Stomach (tissue), 9 donors: ENCODE data around the gene IRF2BP2. TPM values are rescaled to one million over a fixed set of nuclear protein-coding genes. Genes with fewer than 3 reads are reported as not detected.

Source experiments
- DNase-seq, 2 donors: peaks; one replicate each; pipeline versions ENCODE4 v3.0.0 to v3.0.0-alpha.2; 2013 to 2019
- H3K27ac ChIP-seq, 5 donors: fragments of 200-600 bp in 4 of 5; sonication (generic) in 4 of 5; one replicate each; pipeline ENCODE4 v1.5.1; 2013 to 2019; ENCODE audit warnings: mild to moderate bottlenecking in 1 of 5, moderate library complexity in 1 of 5
- H3K27me3 ChIP-seq, 3 donors: fragments of 200-600 bp; sonication (generic); one replicate each; pipeline ENCODE4 v1.5.1; 2017 to 2019; ENCODE audit warnings: mixed run types in 1 of 3
- H3K36me3 ChIP-seq, 4 donors: fragments of 200-600 bp; sonication (generic); 1 replicate in 3 of 4; 2 replicates in 1 of 4; pipeline ENCODE4 v1.5.1; 2016 to 2019
- H3K4me1 ChIP-seq, 4 donors: fragments of 200-600 bp; sonication (generic); one replicate each; pipeline ENCODE4 v1.5.1; 2016 to 2019
- H3K4me3 ChIP-seq, 4 donors: fragments of 200-600 bp; sonication (generic) in 3 of 4; one replicate each; pipeline ENCODE4 v1.5.1; 2016 to 2019; ENCODE audit warnings: mild to moderate bottlenecking in 1 of 4
- H3K9me3 ChIP-seq, 4 donors: fragments of 200-600 bp; sonication (generic); one replicate each; pipeline ENCODE4 v1.5.1; 2016 to 2019
- EP300 ChIP-seq: sonication (generic); formaldehyde crosslinking; IDR thresholded peaks from one replicate; pipeline ENCODE4 v1.6.1; 2017; ENCODE audit warnings: antibody characterized with exemption
- POLR2A ChIP-seq, 4 donors: fragments of 450-650 bp; IDR thresholded peaks; one replicate each; pipeline ENCODE4 v1.6.1; 2016; ENCODE audit warnings: antibody characterized with exemption in 4 of 4, control low read depth in 2 of 4, mild to moderate bottlenecking in 1 of 4, moderate library complexity in 1 of 4
- POLR2AphosphoS5 ChIP-seq, 3 donors: sonication (generic); formaldehyde crosslinking; IDR thresholded peaks; one replicate each; pipeline ENCODE4 v1.6.1; 2016; ENCODE audit warnings: antibody characterized with exemption in 3 of 3
- WGBS, 5 donors: extraction: QIAGEN DNeasy Blood & Tissue Kit in 3 of 5; methylation state at CpG; one replicate each; pipeline versions ENCODE4 v1.1.5 to v1.1.7; 2013 to 2018; 5-methylcytosine and 5-hydroxymethylcytosine counted together
- intact Hi-C: fragments of 100-400 bp; cut with DNase I; formaldehyde crosslinking; loops from one replicate; pipeline ENCODE4 v1.15.1; 2023; ENCODE audit warnings: low total_unique reads
- polyA plus RNA-seq, 3 donors: library from polyadenylated mRNA; stranded (reverse); fragments of 200-250 nt; gene quantifications; one replicate each; pipeline ENCODE4 v1.2.3, GENCODE V29; 2013
- total RNA-seq, 5 donors: library from RNA; depleted of rRNA; stranded (reverse); fragments of >200 nt; gene quantifications; one replicate each; pipeline versions ENCODE4 v1.1.0 to v1.2.3, GENCODE V29; 2014 to 2016
- TF ChIP-seq, protein P1 (sequence below), 7 experiments: fragments of 450-650 bp in 4 of 7; fragments of 200-600 bp in 3 of 7; sonication (generic) in 3 of 7; IDR thresholded peaks; one replicate each; pipeline ENCODE4 v1.5.1; 2016 to 2019; ENCODE audit warnings: antibody characterized with exemption in 7 of 7, control low read depth in 2 of 7, mild to moderate bottlenecking in 1 of 7
- donor health status: healthy with polysubstance abuse.
- donor health status: Bipolar disorder and iron deficiency.
- donor health status: healthy.

IRF2BP2 gene
- total and polyA plus RNA-seq, 8 donors, result 39.6 to 218 (median 63.1) TPM

DNA sequence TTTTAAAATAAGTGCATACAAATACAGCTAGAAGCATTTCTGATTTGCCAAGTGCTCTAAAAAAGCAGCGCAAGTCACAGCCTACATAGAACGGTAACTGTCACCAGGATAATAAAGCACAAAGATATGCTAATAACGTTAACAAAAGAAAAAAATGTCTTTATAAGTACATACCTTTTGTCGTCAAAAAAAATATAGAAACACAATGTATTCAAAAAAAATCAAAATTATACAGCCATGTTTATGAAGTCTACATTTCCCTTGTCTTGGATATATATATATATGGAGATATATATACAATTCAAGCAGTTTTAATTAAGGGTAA lies 3.2 kb downstream of the IRF2BP2 start:
- H3K9me3 ChIP-seq, result no peaks in the 10 kb centered on the region
- TF ChIP-seq EP300 (no peak), POLR2A (IDR thresholded peaks at IDR 0.05) (no peak), POLR2AphosphoS5 (IDR thresholded peaks at IDR 0.05) (no peak)
- TF ChIP-seq, protein P1, sequence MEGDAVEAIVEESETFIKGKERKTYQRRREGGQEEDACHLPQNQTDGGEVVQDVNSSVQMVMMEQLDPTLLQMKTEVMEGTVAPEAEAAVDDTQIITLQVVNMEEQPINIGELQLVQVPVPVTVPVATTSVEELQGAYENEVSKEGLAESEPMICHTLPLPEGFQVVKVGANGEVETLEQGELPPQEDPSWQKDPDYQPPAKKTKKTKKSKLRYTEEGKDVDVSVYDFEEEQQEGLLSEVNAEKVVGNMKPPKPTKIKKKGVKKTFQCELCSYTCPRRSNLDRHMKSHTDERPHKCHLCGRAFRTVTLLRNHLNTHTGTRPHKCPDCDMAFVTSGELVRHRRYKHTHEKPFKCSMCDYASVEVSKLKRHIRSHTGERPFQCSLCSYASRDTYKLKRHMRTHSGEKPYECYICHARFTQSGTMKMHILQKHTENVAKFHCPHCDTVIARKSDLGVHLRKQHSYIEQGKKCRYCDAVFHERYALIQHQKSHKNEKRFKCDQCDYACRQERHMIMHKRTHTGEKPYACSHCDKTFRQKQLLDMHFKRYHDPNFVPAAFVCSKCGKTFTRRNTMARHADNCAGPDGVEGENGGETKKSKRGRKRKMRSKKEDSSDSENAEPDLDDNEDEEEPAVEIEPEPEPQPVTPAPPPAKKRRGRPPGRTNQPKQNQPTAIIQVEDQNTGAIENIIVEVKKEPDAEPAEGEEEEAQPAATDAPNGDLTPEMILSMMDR (IDR thresholded peaks at IDR 0.05), result no peak
- peaks cover 10 to 29% (median 23%) of the 10 kb centered on the region in 4 donors for H3K36me3 ChIP-seq
- peaks cover 24 to 41% (median 34%) of the 10 kb centered on the region in 4 donors for H3K4me1 ChIP-seq
- intact Hi-C loops, result no loop called here
- H3K4me3 ChIP-seq, result peak overlapping the region; percentile 69 to 87 (median 72)
- peak overlapping the region; percentile 93 to 100 (median 100) for H3K27ac ChIP-seq
- H3K27me3 ChIP-seq, result no peaks in the 10 kb centered on the region
- WGBS, 5 donors, result 0 to 2% (median 0%) methylated on average over 4 of the region's 4 CpGs
- no peak for DNase-seq

DNA sequence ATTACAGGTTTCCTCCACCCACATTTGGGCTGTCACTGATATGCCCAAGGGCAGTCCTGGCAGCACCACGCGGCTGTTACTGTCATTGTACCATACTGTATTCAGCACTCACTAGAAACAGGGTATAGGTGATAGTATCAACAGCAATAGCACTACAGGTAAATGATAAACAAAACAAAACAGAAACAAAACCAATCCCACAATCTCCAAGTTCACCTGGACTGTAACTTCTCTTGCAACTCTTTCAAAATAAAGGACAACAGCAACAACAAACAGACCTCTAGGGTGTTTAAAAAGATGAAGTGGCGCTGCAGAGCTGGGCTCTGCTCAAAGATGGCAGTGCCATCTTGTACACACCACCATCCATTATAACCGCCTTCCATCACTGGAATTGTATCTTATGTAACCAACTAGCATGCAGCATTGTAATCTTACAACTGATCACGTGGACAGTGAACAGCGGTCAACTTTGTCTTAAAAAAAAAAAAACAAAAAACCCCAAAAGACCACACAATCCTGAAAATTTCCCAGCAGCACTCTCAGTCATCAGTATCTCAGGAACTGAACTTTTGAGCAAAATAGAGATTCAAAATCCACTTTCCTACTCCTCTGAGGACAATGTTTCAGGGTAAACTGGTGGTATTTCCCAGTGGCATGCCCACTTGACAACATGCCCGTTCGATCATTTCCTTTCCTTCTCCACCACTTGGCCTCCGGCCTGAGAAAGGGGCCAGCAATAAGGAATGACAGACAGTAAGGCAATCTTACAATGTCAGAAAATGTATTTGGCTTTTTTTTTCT lies 3.8 kb downstream of the IRF2BP2 start:
- intact Hi-C loops, result no loop called here
- peak; percentile 53 to 81 for DNase-seq
- WGBS, 5 donors, result 0 to 1% (median 0%) methylated on average over 9 of the region's 9 CpGs
- H3K36me3 ChIP-seq, result peaks cover 10 to 29% (median 23%) of the 10 kb centered on the region in 4 donors
- H3K4me3 ChIP-seq, result peak overlapping the region; percentile 69 to 87 (median 72)
- peaks cover 24 to 41% (median 34%) of the 10 kb centered on the region in 4 donors for H3K4me1 ChIP-seq
- H3K27ac ChIP-seq, result peak overlapping the region; percentile 93 to 100 (median 100)
- H3K27me3 ChIP-seq, result no peaks in the 10 kb centered on the region
- no peaks in the 10 kb centered on the region for H3K9me3 ChIP-seq
- TF ChIP-seq EP300 (no peak), POLR2AphosphoS5 (IDR thresholded peaks at IDR 0.05) (peak; percentile 6 to 53 (median 8))

DNA sequence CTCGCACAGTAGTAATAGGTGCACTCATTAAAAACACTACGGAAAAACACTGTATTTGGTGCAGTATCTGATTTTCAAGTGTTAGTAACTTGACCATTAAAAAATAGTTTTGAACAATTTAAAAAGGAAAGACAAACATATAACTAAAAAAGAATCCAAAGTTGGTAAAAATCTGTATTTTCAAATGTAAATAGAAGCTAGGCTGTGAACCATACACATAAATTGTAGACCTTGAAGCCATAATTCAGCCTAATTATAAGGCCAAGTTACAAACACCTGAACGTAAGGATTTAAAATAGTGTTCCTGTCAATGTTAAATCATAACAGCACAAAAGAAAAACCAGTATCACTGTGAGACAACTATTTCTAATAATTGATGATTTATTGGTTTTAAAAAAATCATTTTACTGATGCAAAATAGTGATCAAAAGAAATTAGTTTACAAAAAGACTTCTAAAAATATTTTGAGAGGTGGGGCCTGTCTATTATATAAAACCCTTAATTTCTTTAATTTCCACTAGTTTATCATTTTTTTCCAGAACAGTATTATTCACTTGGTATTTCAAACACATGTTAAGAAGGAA lies 4.5 kb downstream of the IRF2BP2 start:
- H3K36me3 ChIP-seq, result peaks cover 10 to 29% (median 23%) of the 10 kb centered on the region in 4 donors
- peak overlapping the region; percentile 69 to 87 (median 72) for H3K4me3 ChIP-seq
- H3K9me3 ChIP-seq, result no peaks in the 10 kb centered on the region
- TF ChIP-seq POLR2AphosphoS5 (IDR thresholded peaks at IDR 0.05) (no peak), POLR2A (IDR thresholded peaks at IDR 0.05) (no peak), EP300 (no peak)
- TF ChIP-seq, protein P1 (IDR thresholded peaks at IDR 0.05), result no peak
- H3K27me3 ChIP-seq, result no peaks in the 10 kb centered on the region
- intact Hi-C loops, result no loop called here
- DNase-seq, result no peak
- peak overlapping the region; percentile 93 to 100 (median 100) for H3K27ac ChIP-seq
- WGBS, 5 donors, result 1 to 3% (median 1%) methylated on average over 3 of the region's 3 CpGs
- H3K4me1 ChIP-seq, result peaks cover 30 to 48% (median 38%) of the 10 kb centered on the region in 4 donors

GRCh38 chr1:234604495-234605398 lies 5.2 kb downstream of the IRF2BP2 start:
- TF ChIP-seq EP300, result no peak
- TF ChIP-seq POLR2AphosphoS5 (IDR thresholded peaks at IDR 0.05), result peak in 1 of 3 donors; percentile 4
- TF ChIP-seq, protein P1 (IDR thresholded peaks at IDR 0.05), result no peak
- Histone ChIP-seq H3K4me3 (peak overlapping the region; percentile 69 to 87 (median 72)), H3K4me1 (peaks cover 34 to 51% (median 41%) of the 10 kb centered on the region in 4 donors), H3K9me3 (no peaks in the 10 kb centered on the region), H3K36me3 (peaks cover 10 to 29% (median 23%) of the 10 kb centered on the region in 4 donors), H3K27me3 (no peaks in the 10 kb centered on the region), H3K27ac (peak overlapping the region; percentile 88 to 100 (median 100))
- intact Hi-C loops, result no loop called here
- peak in 1 of 2 donors; percentile 56 for DNase-seq
- WGBS, 5 donors, result 0 to 1% (median 0%) methylated on average over 6 of the region's 6 CpGs
